ENCODE measurements around the gene EHMT2. TPM values are rescaled to one million over a fixed set of nuclear protein-coding genes. Genes with fewer than 3 reads are reported as not detected.

EHMT2 gene
- total and polyA plus RNA-seq, 2 of the 13 experiments (the other 11 are each of a cell fraction or from before 2014, with no cell fraction given), result 55.2 to 69.2 TPM

DNA sequence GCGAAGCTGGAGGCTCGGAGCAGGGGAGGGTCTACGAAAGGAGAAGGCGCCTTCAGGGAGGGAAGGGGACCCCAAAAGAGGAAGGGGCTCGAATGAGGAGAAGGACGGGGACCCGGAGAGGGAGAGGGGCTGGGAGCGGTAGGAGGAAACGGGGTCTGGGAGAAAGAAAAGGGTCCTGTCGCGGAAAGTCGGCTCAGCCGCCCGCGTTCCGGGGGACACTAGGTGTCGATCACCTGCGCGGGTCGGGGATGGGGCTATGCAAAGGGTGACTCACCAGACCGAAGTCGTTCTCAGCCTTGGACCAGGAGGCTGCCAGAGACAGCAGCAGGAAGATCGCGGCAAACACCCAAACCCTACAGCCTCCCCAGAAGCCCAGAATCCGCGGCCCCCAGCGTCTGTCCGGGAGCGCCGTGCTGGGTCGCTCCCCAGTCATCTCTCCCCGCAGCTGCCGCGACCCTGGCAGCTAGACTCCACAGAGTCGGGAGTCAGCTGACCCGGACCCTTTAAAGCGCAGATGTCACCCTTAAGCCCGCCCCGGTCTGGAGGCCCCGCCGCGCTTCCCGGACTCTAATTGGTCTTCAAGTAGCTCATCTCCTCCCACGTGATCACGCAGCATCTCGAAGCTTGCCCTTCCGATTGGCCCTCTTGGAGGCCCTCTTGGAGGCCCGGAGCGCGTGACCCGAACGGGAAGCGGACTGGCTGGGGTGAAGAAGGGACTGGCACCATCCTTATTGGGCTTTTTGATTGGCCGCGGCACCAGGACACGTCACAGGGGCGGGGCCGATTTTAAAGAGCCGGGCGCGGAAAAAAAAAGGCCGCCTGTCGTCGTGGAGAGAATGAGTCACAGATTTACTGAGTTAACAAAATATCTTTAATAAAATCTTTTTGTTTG lies 34.9 kb downstream of the EHMT2 start, which contains the start of gene NEU1 (continued):
- TF ChIP-seq CBX1 (IDR thresholded peaks at IDR 0.05; ENCODE audit: low read depth) (peak; percentile 98), ZNF724P (CRISPR knock-in tag; IDR thresholded peaks at IDR 0.05; ENCODE audit: borderline replicate concordance) (peak; percentile 92), BCL6 (CRISPR knock-in tag; IDR thresholded peaks at IDR 0.05) (peak; percentile 60), TAF1 (CRISPR knock-in tag; IDR thresholded peaks at IDR 0.05) (peak; percentile 99), ZNF282 (IDR thresholded peaks at IDR 0.05; ENCODE audit: partially characterized antibody) (no peak), ZNF777 (CRISPR knock-in tag; IDR thresholded peaks at IDR 0.05) (no peak; the same call in 1 of the 2 replicates), RARG (CRISPR knock-in tag; IDR thresholded peaks at IDR 0.05; ENCODE audit: low read depth) (no peak; the same call in 1 of the 2 replicates), TARDBP (CRISPR knock-in tag; IDR thresholded peaks at IDR 0.05) (peak; percentile 93), CCAR2 (optimal IDR thresholded peaks at IDR 0.05; ENCODE audit: low read depth, low read length) (no peak), ZNF788 (CRISPR knock-in tag; IDR thresholded peaks at IDR 0.05; ENCODE audit: borderline replicate concordance) (no peak; the same call in 1 of the 2 replicates), MIER3 (CRISPR knock-in tag; IDR thresholded peaks at IDR 0.05; ENCODE audit: borderline replicate concordance) (peak; percentile 82; the same call in 1 of the 2 replicates), NFYC (CRISPR knock-in tag; IDR thresholded peaks at IDR 0.05) (peak; percentile 97), MBD4 (IDR thresholded peaks at IDR 0.05; ENCODE audit: borderline replicate concordance, low read length) (no peak)
- TF ChIP-seq, protein P1, sequence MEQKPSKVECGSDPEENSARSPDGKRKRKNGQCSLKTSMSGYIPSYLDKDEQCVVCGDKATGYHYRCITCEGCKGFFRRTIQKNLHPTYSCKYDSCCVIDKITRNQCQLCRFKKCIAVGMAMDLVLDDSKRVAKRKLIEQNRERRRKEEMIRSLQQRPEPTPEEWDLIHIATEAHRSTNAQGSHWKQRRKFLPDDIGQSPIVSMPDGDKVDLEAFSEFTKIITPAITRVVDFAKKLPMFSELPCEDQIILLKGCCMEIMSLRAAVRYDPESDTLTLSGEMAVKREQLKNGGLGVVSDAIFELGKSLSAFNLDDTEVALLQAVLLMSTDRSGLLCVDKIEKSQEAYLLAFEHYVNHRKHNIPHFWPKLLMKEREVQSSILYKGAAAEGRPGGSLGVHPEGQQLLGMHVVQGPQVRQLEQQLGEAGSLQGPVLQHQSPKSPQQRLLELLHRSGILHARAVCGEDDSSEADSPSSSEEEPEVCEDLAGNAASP (CRISPR knock-in tag; IDR thresholded peaks at IDR 0.05; ENCODE audit: borderline replicate concordance), result peak; percentile 46
- TF ChIP-seq, protein P2, sequence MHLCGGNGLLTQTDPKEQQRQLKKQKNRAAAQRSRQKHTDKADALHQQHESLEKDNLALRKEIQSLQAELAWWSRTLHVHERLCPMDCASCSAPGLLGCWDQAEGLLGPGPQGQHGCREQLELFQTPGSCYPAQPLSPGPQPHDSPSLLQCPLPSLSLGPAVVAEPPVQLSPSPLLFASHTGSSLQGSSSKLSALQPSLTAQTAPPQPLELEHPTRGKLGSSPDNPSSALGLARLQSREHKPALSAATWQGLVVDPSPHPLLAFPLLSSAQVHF (CRISPR knock-in tag; IDR thresholded peaks at IDR 0.05), result 0 out of 2 replicates have a peak, but pooled peaks have one; percentile 15
- TF ChIP-seq, protein P3, sequence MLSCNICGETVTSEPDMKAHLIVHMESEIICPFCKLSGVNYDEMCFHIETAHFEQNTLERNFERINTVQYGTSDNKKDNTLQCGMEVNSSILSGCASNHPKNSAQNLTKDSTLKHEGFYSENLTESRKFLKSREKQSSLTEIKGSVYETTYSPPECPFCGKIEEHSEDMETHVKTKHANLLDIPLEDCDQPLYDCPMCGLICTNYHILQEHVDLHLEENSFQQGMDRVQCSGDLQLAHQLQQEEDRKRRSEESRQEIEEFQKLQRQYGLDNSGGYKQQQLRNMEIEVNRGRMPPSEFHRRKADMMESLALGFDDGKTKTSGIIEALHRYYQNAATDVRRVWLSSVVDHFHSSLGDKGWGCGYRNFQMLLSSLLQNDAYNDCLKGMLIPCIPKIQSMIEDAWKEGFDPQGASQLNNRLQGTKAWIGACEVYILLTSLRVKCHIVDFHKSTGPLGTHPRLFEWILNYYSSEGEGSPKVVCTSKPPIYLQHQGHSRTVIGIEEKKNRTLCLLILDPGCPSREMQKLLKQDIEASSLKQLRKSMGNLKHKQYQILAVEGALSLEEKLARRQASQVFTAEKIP (CRISPR knock-in tag; IDR thresholded peaks at IDR 0.05; ENCODE audit: borderline replicate concordance), result no peak
- TF ChIP-seq, protein P4, sequence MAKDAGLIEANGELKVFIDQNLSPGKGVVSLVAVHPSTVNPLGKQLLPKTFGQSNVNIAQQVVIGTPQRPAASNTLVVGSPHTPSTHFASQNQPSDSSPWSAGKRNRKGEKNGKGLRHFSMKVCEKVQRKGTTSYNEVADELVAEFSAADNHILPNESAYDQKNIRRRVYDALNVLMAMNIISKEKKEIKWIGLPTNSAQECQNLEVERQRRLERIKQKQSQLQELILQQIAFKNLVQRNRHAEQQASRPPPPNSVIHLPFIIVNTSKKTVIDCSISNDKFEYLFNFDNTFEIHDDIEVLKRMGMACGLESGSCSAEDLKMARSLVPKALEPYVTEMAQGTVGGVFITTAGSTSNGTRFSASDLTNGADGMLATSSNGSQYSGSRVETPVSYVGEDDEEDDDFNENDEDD (CRISPR knock-in tag; IDR thresholded peaks at IDR 0.05; ENCODE audit: borderline replicate concordance), result peak; percentile 84; the same call in 1 of the 2 replicates
- TF ChIP-seq, protein P5, sequence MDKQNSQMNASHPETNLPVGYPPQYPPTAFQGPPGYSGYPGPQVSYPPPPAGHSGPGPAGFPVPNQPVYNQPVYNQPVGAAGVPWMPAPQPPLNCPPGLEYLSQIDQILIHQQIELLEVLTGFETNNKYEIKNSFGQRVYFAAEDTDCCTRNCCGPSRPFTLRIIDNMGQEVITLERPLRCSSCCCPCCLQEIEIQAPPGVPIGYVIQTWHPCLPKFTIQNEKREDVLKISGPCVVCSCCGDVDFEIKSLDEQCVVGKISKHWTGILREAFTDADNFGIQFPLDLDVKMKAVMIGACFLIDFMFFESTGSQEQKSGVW (CRISPR knock-in tag; IDR thresholded peaks at IDR 0.05; ENCODE audit: borderline replicate concordance), result no peak
- TF ChIP-seq, protein P6, sequence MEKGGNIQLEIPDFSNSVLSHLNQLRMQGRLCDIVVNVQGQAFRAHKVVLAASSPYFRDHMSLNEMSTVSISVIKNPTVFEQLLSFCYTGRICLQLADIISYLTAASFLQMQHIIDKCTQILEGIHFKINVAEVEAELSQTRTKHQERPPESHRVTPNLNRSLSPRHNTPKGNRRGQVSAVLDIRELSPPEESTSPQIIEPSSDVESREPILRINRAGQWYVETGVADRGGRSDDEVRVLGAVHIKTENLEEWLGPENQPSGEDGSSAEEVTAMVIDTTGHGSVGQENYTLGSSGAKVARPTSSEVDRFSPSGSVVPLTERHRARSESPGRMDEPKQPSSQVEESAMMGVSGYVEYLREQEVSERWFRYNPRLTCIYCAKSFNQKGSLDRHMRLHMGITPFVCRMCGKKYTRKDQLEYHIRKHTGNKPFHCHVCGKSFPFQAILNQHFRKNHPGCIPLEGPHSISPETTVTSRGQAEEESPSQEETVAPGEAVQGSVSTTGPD (CRISPR knock-in tag; IDR thresholded peaks at IDR 0.05), result no peak; the same call in 1 of the 2 replicates

Data from HepG2 (cell line).